Measurements from ENCODE around the gene PNLIPRP3.

- TF ChIP-seq, protein P1, sequence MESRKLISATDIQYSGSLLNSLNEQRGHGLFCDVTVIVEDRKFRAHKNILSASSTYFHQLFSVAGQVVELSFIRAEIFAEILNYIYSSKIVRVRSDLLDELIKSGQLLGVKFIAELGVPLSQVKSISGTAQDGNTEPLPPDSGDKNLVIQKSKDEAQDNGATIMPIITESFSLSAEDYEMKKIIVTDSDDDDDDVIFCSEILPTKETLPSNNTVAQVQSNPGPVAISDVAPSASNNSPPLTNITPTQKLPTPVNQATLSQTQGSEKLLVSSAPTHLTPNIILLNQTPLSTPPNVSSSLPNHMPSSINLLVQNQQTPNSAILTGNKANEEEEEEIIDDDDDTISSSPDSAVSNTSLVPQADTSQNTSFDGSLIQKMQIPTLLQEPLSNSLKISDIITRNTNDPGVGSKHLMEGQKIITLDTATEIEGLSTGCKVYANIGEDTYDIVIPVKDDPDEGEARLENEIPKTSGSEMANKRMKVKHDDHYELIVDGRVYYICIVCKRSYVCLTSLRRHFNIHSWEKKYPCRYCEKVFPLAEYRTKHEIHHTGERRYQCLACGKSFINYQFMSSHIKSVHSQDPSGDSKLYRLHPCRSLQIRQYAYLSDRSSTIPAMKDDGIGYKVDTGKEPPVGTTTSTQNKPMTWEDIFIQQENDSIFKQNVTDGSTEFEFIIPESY (CRISPR knock-in tag; IDR thresholded peaks at IDR 0.05) = no peak
- TF ChIP-seq U2AF1 (optimal IDR thresholded peaks at IDR 0.05; ENCODE audit: low read depth, low read length) (no peak), MAFK (IDR thresholded peaks at IDR 0.05; ENCODE audit: low read length) (no peak), SIX5 (IDR thresholded peaks at IDR 0.05; ENCODE audit: borderline replicate concordance in 1 of 2, insufficient read depth in 1 of 2, low read depth in 1 of 2, low read length in 2 of 2) (no peak), ZC3H4 (CRISPR knock-in tag; IDR thresholded peaks at IDR 0.05; ENCODE audit: borderline replicate concordance) (no peak), ZBTB8A (IDR thresholded peaks at IDR 0.05; ENCODE audit: partially characterized antibody) (no peak), RERE (CRISPR knock-in tag; IDR thresholded peaks at IDR 0.05; ENCODE audit: borderline replicate concordance) (no peak), TGIF2 (CRISPR knock-in tag; IDR thresholded peaks at IDR 0.05) (no peak), ZNF274 (IDR thresholded peaks at IDR 0.05; ENCODE audit: borderline replicate concordance, low read depth, low read length) (no peak)
- TF ChIP-seq, protein P2, sequence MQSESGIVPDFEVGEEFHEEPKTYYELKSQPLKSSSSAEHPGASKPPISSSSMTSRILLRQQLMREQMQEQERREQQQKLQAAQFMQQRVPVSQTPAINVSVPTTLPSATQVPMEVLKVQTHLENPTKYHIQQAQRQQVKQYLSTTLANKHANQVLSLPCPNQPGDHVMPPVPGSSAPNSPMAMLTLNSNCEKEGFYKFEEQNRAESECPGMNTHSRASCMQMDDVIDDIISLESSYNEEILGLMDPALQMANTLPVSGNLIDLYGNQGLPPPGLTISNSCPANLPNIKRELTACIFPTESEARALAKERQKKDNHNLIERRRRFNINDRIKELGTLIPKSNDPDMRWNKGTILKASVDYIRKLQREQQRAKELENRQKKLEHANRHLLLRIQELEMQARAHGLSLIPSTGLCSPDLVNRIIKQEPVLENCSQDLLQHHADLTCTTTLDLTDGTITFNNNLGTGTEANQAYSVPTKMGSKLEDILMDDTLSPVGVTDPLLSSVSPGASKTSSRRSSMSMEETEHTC (IDR thresholded peaks at IDR 0.05) = no peak
- TF ChIP-seq, protein P3, sequence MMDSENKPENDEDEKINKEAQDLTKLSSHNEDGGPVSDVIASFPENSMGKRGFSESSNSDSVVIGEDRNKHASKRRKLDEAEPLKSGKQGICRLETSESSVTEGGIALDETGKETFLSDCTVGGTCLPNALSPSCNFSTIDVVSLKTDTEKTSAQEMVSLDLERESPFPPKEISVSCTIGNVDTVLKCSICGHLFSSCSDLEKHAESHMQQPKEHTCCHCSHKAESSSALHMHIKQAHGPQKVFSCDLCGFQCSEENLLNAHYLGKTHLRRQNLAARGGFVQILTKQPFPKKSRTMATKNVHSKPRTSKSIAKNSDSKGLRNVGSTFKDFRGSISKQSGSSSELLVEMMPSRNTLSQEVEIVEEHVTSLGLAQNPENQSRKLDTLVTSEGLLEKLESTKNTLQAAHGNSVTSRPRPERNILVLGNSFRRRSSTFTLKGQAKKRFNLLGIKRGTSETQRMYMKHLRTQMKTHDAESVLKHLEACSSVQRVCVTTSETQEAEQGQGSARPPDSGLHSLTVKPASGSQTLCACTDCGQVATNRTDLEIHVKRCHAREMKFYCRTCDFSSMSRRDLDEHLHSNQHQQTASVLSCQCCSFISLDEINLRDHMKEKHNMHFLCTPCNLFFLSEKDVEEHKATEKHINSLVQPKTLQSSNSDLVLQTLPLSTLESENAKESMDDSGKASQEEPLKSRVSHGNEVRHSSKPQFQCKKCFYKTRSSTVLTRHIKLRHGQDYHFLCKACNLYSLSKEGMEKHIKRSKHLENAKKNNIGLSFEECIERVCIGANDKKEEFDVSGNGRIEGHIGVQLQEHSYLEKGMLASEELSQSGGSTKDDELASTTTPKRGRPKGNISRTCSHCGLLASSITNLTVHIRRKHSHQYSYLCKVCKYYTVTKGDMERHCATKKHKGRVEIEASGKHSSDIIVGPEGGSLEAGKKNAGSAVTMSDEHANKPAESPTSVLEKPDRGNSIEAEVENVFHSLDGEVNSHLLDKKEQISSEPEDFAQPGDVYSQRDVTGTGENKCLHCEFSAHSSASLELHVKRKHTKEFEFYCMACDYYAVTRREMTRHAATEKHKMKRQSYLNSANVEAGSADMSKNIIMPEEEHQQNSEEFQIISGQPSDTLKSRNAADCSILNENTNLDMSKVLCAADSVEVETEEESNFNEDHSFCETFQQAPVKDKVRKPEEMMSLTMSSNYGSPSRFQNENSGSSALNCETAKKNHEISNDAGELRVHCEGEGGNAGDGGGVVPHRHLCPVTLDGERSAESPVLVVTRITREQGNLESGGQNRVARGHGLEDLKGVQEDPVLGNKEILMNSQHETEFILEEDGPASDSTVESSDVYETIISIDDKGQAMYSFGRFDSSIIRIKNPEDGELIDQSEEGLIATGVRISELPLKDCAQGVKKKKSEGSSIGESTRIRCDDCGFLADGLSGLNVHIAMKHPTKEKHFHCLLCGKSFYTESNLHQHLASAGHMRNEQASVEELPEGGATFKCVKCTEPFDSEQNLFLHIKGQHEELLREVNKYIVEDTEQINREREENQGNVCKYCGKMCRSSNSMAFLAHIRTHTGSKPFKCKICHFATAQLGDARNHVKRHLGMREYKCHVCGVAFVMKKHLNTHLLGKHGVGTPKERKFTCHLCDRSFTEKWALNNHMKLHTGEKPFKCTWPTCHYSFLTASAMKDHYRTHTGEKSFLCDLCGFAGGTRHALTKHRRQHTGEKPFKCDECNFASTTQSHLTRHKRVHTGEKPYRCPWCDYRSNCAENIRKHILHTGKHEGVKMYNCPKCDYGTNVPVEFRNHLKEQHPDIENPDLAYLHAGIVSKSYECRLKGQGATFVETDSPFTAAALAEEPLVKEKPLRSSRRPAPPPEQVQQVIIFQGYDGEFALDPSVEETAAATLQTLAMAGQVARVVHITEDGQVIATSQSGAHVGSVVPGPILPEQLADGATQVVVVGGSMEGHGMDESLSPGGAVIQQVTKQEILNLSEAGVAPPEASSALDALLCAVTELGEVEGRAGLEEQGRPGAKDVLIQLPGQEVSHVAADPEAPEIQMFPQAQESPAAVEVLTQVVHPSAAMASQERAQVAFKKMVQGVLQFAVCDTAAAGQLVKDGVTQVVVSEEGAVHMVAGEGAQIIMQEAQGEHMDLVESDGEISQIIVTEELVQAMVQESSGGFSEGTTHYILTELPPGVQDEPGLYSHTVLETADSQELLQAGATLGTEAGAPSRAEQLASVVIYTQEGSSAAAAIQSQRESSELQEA (IDR thresholded peaks at IDR 0.05; ENCODE audit: low read depth) = no peak
- TF ChIP-seq, protein P4, sequence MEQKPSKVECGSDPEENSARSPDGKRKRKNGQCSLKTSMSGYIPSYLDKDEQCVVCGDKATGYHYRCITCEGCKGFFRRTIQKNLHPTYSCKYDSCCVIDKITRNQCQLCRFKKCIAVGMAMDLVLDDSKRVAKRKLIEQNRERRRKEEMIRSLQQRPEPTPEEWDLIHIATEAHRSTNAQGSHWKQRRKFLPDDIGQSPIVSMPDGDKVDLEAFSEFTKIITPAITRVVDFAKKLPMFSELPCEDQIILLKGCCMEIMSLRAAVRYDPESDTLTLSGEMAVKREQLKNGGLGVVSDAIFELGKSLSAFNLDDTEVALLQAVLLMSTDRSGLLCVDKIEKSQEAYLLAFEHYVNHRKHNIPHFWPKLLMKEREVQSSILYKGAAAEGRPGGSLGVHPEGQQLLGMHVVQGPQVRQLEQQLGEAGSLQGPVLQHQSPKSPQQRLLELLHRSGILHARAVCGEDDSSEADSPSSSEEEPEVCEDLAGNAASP (IDR thresholded peaks at IDR 0.05) = no peak
Observed at GRCh38 chr10:116521424-116522290, 94.0 kb downstream of the PNLIPRP3 start.

All from K562 (cell line).